OCI-M2 (cell line): Measurements from ENCODE around the gene VARS2.
"Not testable (repeated sequence)": the region's sequence is repeated elsewhere in the genome, so short reads cannot be mapped to it uniquely, and the experiment has no call there.

Experiments used
- DNase-seq: peaks from one replicate; lab custom pipeline; 2025; ENCODE audit not compliant: unreplicated experiment; lab: John Stamatoyannopoulos, UW

Gene VARS2

GRCh38 chr6:30960907-30961673, 47.1 kb downstream of the VARS2 start:
- no peak for DNase-seq

- DNase-seq: no peak
Observed at GRCh38 chr6:30962716-30963115, 48.7 kb downstream of the VARS2 start.

DNA sequence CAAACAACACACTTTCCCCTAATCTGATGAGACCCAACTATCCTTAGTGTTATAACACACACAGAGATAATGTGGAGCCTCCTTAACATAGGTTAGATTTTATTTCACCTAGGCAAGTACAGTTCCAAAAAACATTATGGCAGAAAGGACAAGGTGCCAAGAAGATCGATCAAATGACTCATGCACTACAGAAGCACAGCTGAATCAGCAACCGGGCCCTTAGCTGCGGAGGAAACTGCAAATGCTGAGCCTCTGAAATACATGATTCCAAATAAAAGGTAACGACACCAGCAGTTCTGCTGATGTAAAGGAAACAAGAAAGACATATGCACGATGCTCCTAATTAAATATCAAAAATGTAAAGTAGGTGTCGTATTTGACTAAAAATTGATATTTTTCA, 49.6 kb downstream of the VARS2 start:
- DNase-seq: no peak

DNA sequence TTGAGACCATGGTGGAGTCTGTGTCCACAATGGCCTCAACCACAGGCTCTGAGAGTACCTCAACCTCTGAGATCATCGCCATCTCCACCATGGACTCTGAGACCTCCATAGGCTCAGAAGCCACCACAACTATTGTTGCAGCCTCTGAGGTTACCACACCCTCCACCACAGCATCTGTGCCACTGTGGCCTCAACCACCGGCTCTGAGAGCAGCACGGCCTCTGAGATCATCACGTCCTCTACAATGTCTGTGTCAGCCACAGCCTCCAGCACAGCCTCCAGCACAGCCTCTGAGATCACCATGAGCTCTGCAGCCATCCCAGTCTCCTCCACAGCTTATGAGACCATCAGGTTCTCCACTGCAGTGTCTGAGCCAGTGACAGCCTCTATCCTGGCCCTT, 50.0 kb downstream of the VARS2 start:
- DNase-seq: no peak

- no peak for DNase-seq
Observed at GRCh38 chr6:30965140-30965601, 51.1 kb downstream of the VARS2 start.

DNA sequence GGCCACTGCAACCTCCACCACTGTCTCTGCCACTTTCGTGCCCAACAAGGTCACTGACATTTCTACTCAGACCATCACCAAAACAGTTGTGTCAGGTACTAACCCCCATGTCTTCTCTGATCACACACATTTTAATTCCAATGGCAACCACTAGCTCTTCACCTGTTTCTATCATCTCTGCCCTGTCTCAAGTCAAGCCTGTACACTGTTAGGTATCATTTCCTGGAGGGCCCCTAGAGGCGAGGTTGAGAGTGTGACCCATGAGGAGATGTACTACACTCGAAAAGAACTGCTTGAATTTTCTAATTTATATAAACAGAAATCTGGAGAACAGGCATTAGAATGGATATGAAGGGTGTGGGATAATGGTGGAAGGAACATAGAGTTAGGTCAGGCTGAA, 52.1 kb downstream of the VARS2 start:
- no peak for DNase-seq

- not testable (repeated sequence) for DNase-seq
Observed at GRCh38 chr6:30969171-30969570, 55.1 kb downstream of the VARS2 start.

GRCh38 chr6:30970946-30971345, 56.9 kb downstream of the VARS2 start:
- no peak for DNase-seq

DNA sequence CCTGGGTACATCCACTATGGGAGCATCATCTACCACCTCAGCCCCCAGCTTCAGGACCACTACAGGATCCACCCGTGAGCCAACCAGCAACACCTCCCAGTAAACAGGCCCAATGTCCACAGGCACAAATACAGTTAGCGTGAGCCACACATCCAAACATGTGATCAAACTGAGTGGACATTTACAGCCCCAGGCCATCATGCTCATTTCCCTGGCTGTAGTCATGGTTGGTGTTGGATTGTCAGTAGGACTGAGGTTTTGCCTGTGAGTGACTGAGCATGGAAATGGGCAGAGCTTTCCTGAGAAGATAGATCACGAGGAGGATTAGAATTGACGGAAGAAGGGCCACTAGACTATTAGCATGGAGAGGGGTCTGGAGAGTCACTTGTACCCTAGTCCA, 58.8 kb downstream of the VARS2 start:
- no peak for DNase-seq

DNA sequence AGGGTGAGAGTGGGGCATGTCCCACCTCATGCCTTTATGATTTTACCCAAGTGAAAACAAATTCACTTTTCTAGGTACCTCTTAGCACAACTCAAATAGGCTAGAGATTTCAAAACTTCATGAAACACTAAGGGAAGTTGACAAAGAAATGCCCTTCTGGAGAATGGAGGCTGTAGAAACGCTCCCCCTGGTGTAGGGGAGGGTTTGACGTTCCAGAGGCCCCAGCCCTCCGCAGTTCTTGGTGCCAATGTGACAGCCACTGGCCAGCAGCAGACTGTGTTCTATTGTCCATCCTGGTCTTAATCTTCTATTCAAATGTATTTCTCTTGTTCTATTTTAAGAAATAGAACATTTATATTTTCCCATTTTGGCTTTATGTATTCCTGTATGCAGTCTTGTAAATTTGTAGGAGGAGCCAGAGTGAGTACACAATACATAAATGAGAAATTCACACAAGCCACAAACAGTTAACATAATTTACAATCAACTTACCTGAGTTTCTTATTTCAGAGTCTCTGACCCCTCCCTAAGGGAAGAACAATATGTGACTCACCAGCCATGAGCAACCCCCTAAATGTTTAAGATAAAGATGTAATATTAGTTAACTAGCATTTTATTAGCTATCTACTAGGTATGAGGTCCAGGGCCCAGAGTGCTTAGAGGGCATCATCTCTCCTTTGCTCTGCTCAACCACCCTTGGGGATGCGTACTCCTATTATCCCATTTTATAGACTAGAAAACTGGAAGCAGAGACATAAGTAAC, 60.6 kb downstream of the VARS2 start:
- DNase-seq: no peak
